T-cell (primary cell): ENCODE measurements around the gene NABP2. TPM values are rescaled to one million over a fixed set of nuclear protein-coding genes. Genes with fewer than 3 reads are reported as not detected.
"Not testable (repeated sequence)": the region's sequence is repeated elsewhere in the genome, so short reads cannot be mapped to it uniquely, and the experiment has no call there.

Source experiments
- ATAC-seq, 4 experiments: fragments of 200-7000 bp in 3 of 4; fragments of 150-1000 bp in 1 of 4; cut with Tn5 transposase; replicated peaks in 1 of 4; 1 replicate in 3 of 4; 2 replicates in 1 of 4; pipeline ENCODE4 v1.10.0; 2021; ENCODE audit warnings: moderate library complexity in 3 of 4, mild to moderate bottlenecking in 2 of 4, moderate number of reproducible peaks in 1 of 4
- CTCF ChIA-PET, 2 donors: fragments of 300-600 bp; sonication (Branson Sonifier 250); formaldehyde crosslinking; loops; one replicate each; lab custom pipeline; 2022; ENCODE audit warnings: antibody characterized with exemption in 2 of 2; lab: Charles Lee
- POLR2A ChIA-PET, 2 donors: fragments of 300-600 bp; sonication (Branson Sonifier 250); formaldehyde crosslinking; loops; one replicate each; lab custom pipeline; 2022; ENCODE audit warnings: antibody characterized with exemption in 2 of 2; lab: Charles Lee
- DNase-seq, 35 experiments: peaks; one replicate each; pipeline versions ENCODE4 v3.0.0 to v3.0.0-alpha.2; 2013 to 2023
- H3K27ac ChIP-seq: one replicate; pipeline ENCODE4 v1.5.1; 2013; ENCODE audit warnings: low read length
- H3K27me3 ChIP-seq, 2 experiments: replicated peaks in 1 of 2; 1 replicate in 1 of 2; 2 replicates in 1 of 2; pipeline versions ENCODE4 v1.6.1 to v1.7.0; 2013; ENCODE audit warnings: low read length in 1 of 2, mixed read lengths in 1 of 2; ENCODE audit not compliant: control insufficient read depth in 2 of 2, insufficient read depth in 2 of 2; ENCODE audit errors: extremely low read depth in 1 of 2
- H3K36me3 ChIP-seq, 2 donors: 1 replicate in 1 of 2; 2 replicates in 1 of 2; pipeline versions ENCODE4 v1.6.1 to v1.7.0; 2013; ENCODE audit warnings: low read length in 1 of 2; ENCODE audit not compliant: control insufficient read depth in 2 of 2, insufficient read depth in 1 of 2; ENCODE audit errors: extremely low read depth in 1 of 2
- H3K4me1 ChIP-seq, 2 experiments: 1 replicate in 1 of 2; 2 replicates in 1 of 2; pipeline versions ENCODE4 v1.6.1 to v1.7.0; 2013; ENCODE audit warnings: low read length in 2 of 2, mixed read lengths in 1 of 2; ENCODE audit not compliant: insufficient read depth in 2 of 2, control insufficient read depth in 1 of 2; ENCODE audit errors: extremely low read depth in 1 of 2
- H3K4me3 ChIP-seq, 2 donors: 1 replicate in 1 of 2; 2 replicates in 1 of 2; pipeline versions ENCODE4 v1.5.1 to v1.7.0; 2013; ENCODE audit warnings: mild to moderate bottlenecking in 2 of 2, low read length in 1 of 2, moderate library complexity in 1 of 2; ENCODE audit not compliant: control insufficient read depth in 1 of 2; ENCODE audit errors: extremely low read depth in 1 of 2
- H3K9me3 ChIP-seq: 2 replicates; pipeline ENCODE4 v1.7.0; 2013
- H3K27ac Mint-ChIP-seq, 2 donors: one replicate each; pipeline ENCODE4 v1.8.0; 2020 to 2021; ENCODE audit warnings: mild to moderate bottlenecking in 2 of 2, mixed read lengths in 2 of 2
- H3K27me3 Mint-ChIP-seq, 2 donors: one replicate each; pipeline ENCODE4 v1.8.0; 2021 to 2022; ENCODE audit warnings: mixed read lengths in 2 of 2
- H3K36me3 Mint-ChIP-seq: one replicate; pipeline ENCODE4 v1.8.0; 2021; ENCODE audit warnings: mixed read lengths
- H3K4me1 Mint-ChIP-seq, 3 donors: one replicate each; pipeline ENCODE4 v1.8.0; 2020 to 2022; ENCODE audit warnings: mixed read lengths in 3 of 3, mild to moderate bottlenecking in 1 of 3
- H3K4me3 Mint-ChIP-seq, 3 donors: one replicate each; pipeline ENCODE4 v1.8.0; 2020 to 2022; ENCODE audit warnings: mild to moderate bottlenecking in 3 of 3, mixed read lengths in 3 of 3, moderate library complexity in 3 of 3
- H3K9me3 Mint-ChIP-seq, 3 donors: one replicate each; pipeline ENCODE4 v1.8.0; 2020 to 2022; ENCODE audit warnings: mixed read lengths in 3 of 3
- WGBS: methylation state at CpG from one replicate; pipeline ENCODE4 v1.1.5; 2013; ENCODE audit warnings: missing lambda C conversion rate; ENCODE audit not compliant: insufficient coverage; 5-methylcytosine and 5-hydroxymethylcytosine counted together
- total RNA-seq, 35 experiments: library from RNA in 6 of 35; stranded (reverse) in 6 of 35; fragments of 120-200 nt in 1 of 35; gene quantifications; one replicate each; pipeline versions ENCODE4 v1.2.1 to v1.2.4 and lab custom pipeline; 2013 to 2026

NABP2 gene
- total RNA-seq, 5 donors from 2014 or later (not counting 1 experiment from before 2014, with no cell fraction given): 11.8 to 19.1 (median 14.0) TPM

GRCh38 chr12:56258820-56259183 lies 34.7 kb downstream of the NABP2 start:
- H3K27me3 ChIP-seq: no peaks in the 10 kb centered on the region
- CTCF ChIA-PET: interaction anchor here (0.9 to 1.4 kb wide), 8 partner anchors 8 to 205 kb away, joined by 3 to 10 read pairs (median 4); partner anchors contain the start of genes COQ10A (in 1 of the 2), CS (in 1 of the 2) and STAT2 (in 1 of the 2)
- peaks cover 7 to 27% of the 10 kb centered on the region in 2 experiments for H3K4me1 ChIP-seq
- peak in 1 of 4 experiments; percentile 11 for ATAC-seq
- POLR2A ChIA-PET: no interaction called here
- peaks cover 4 to 23% of the 10 kb centered on the region in 2 donors for H3K36me3 ChIP-seq
- DNase-seq: no peak
- H3K9me3 ChIP-seq: no peaks in the 10 kb centered on the region
- Mint-ChIP-seq H3K4me1 (peaks cover 20 to 25% (median 24%) of the 10 kb centered on the region in 3 donors), H3K4me3 (peak overlapping the region; percentile 81 to 92 (median 90)), H3K36me3 (peaks cover 17% of the 10 kb centered on the region), H3K27me3 (no peaks in the 10 kb centered on the region), H3K9me3 (no peaks in the 10 kb centered on the region), H3K27ac (peak overlapping the region; percentile 86 to 90)
- WGBS: 9% methylated on average over 4 of the region's 9 CpGs
- H3K4me3 ChIP-seq: peak overlapping the region; percentile 77 to 81
- peak overlapping the region; percentile 71 for H3K27ac ChIP-seq

- Mint-ChIP-seq H3K4me3 (no peak overlapping the region), H3K36me3 (peaks cover 6% of the 10 kb centered on the region), H3K9me3 (no peaks in the 10 kb centered on the region), H3K27ac (no peak overlapping the region), H3K27me3 (no peaks in the 10 kb centered on the region), H3K4me1 (peaks cover 20 to 25% (median 22%) of the 10 kb centered on the region in 3 donors)
- DNase-seq (no peak), ATAC-seq (no peak)
- ChIA-PET CTCF (no interaction called here), POLR2A (no interaction called here)
- WGBS: 91% methylated on average over 5 of the region's 8 CpGs
- H3K4me3 ChIP-seq: no peak overlapping the region
- H3K9me3 ChIP-seq: no peaks in the 10 kb centered on the region
- H3K36me3 ChIP-seq: peaks cover 2 to 10% of the 10 kb centered on the region in 2 donors
- H3K27ac ChIP-seq: no peak overlapping the region
- peaks cover 7 to 27% of the 10 kb centered on the region in 2 experiments for H3K4me1 ChIP-seq
- no peaks in the 10 kb centered on the region for H3K27me3 ChIP-seq
Observed at GRCh38 chr12:56260380-56260779, 36.2 kb downstream of the NABP2 start.

GRCh38 chr12:56260921-56261320 lies 36.8 kb downstream of the NABP2 start:
- POLR2A ChIA-PET: no interaction called here
- WGBS: 82% methylated on average over 3 of the region's 3 CpGs
- H3K4me3 Mint-ChIP-seq: no peak overlapping the region

GRCh38 chr12:56261503-56262232 lies 37.5 kb downstream of the NABP2 start:
- H3K27me3 Mint-ChIP-seq: no peaks in the 10 kb centered on the region
- ChIA-PET CTCF (no interaction called here), POLR2A (no interaction called here)
- no peak overlapping the region for H3K4me3 ChIP-seq
- no peaks in the 10 kb centered on the region for H3K9me3 ChIP-seq
- no peak overlapping the region for H3K27ac Mint-ChIP-seq
- H3K4me1 ChIP-seq: peaks cover 12 to 33% of the 10 kb centered on the region in 2 experiments
- no peaks in the 10 kb centered on the region for H3K27me3 ChIP-seq
- DNase-seq (no peak), ATAC-seq (no peak)
- peaks cover 17 to 22% (median 22%) of the 10 kb centered on the region in 3 donors for H3K4me1 Mint-ChIP-seq
- H3K36me3 Mint-ChIP-seq: no peaks in the 10 kb centered on the region
- H3K9me3 Mint-ChIP-seq: no peaks in the 10 kb centered on the region
- peaks cover 0 to 2% of the 10 kb centered on the region in 2 donors for H3K36me3 ChIP-seq
- 78% methylated on average over 4 of the region's 5 CpGs for WGBS
- H3K4me3 Mint-ChIP-seq: no peak overlapping the region
- no peak overlapping the region for H3K27ac ChIP-seq

More at GRCh38 chr12:56260921-56261320, 36.8 kb downstream of the NABP2 start:
- H3K9me3 Mint-ChIP-seq: no peaks in the 10 kb centered on the region
- no peaks in the 10 kb centered on the region for H3K27me3 Mint-ChIP-seq
- no peak overlapping the region for H3K27ac Mint-ChIP-seq
- Histone ChIP-seq H3K4me3 (no peak overlapping the region), H3K27ac (no peak overlapping the region), H3K27me3 (no peaks in the 10 kb centered on the region), H3K36me3 (peaks cover under 1 to 6% of the 10 kb centered on the region in 2 donors), H3K9me3 (no peaks in the 10 kb centered on the region), H3K4me1 (peaks cover 7 to 31% of the 10 kb centered on the region in 2 experiments)
- ATAC-seq (no peak), DNase-seq (no peak)
- CTCF ChIA-PET: no interaction called here
- H3K4me1 Mint-ChIP-seq: peaks cover 18 to 24% (median 24%) of the 10 kb centered on the region in 3 donors
- peaks cover 4% of the 10 kb centered on the region for H3K36me3 Mint-ChIP-seq

- H3K36me3 ChIP-seq, DNase-seq, H3K4me3 ChIP-seq, H3K36me3 Mint-ChIP-seq, H3K4me3 Mint-ChIP-seq, H3K9me3 ChIP-seq, H3K27me3 ChIP-seq, ATAC-seq, H3K9me3 Mint-ChIP-seq, POLR2A ChIA-PET, H3K27ac ChIP-seq, H3K27me3 Mint-ChIP-seq, H3K27ac Mint-ChIP-seq: not testable (repeated sequence)
- peaks cover 23 to 26% (median 24%) of the 10 kb centered on the region in 3 donors for H3K4me1 Mint-ChIP-seq
- CTCF ChIA-PET: interaction anchor here in 1 of 2 donors (0.7 kb wide), 2 partner anchors 44 to 399 kb away, joined by 3 to 4 read pairs; no protein-coding TSS in a partner anchor
- 60% methylated on average over 1 of the region's 7 CpGs for WGBS
- H3K4me1 ChIP-seq: peaks cover 9 to 29% of the 10 kb centered on the region in 2 experiments
Observed at GRCh38 chr12:56262955-56263354, 38.8 kb downstream of the NABP2 start.

- WGBS: 39% methylated on average over 9 of the region's 16 CpGs
Observed at GRCh38 chr12:56266068-56266692, 42.0 kb downstream of the NABP2 start.

More at GRCh38 chr12:56266068-56266692, 42.0 kb downstream of the NABP2 start:
- H3K4me3 Mint-ChIP-seq: peak overlapping the region; percentile 83 to 89 (median 89)
- peaks cover 18 to 21% (median 21%) of the 10 kb centered on the region in 3 donors for H3K4me1 Mint-ChIP-seq
- Histone ChIP-seq H3K4me3 (peak overlapping the region; percentile 63 to 91), H3K27ac (peak overlapping the region; percentile 94), H3K4me1 (peaks cover 5 to 19% of the 10 kb centered on the region in 2 experiments), H3K36me3 (peaks cover 0 to 17% of the 10 kb centered on the region in 2 donors)
- not testable (repeated sequence) for H3K27me3 ChIP-seq, H3K9me3 ChIP-seq, H3K36me3 Mint-ChIP-seq, DNase-seq, ATAC-seq, H3K27me3 Mint-ChIP-seq, H3K9me3 Mint-ChIP-seq
- ChIA-PET POLR2A (interaction anchor here in 1 of 2 donors (0.5 to 1.0 kb wide), 4 partner anchors 8 to 193 kb away, joined by 3 to 4 read pairs (median 3); partner anchors contain the start of genes ANKRD52 and RPL41), CTCF (interaction anchor here (0.6 to 2.5 kb wide), 12 partner anchors 8 to 1400 kb away, joined by 3 to 13 read pairs (median 3); partner anchors contain the start of genes ANKRD52 (in 1 of the 2), CS (in 1 of the 2), ESYT1 (in 1 of the 2) and PA2G4 (in 1 of the 2))
- H3K27ac Mint-ChIP-seq: peak overlapping the region; percentile 97
